ENCODE data around the gene KAZN.

- no peak for TF ChIP-seq REST (IDR thresholded peaks at IDR 0.05; ENCODE audit: low read depth)
- TF ChIP-seq CEBPB (IDR thresholded peaks at IDR 0.05): no peak
- TF ChIP-seq EGR1 (IDR thresholded peaks at IDR 0.05): no peak
- no peak for TF ChIP-seq EP300 (IDR thresholded peaks at IDR 0.05; ENCODE audit: borderline replicate concordance)
- no peak for TF ChIP-seq YY1 (IDR thresholded peaks at IDR 0.05; ENCODE audit: low read depth)
- no peak for TF ChIP-seq RAD21 (IDR thresholded peaks at IDR 0.05; ENCODE audit: low read depth)
- TF ChIP-seq ZBTB7A (IDR thresholded peaks at IDR 0.05; ENCODE audit: low read depth): no peak
These were observed 509.4 kb downstream of the KAZN start for GRCh38 chr1:15107911-15108310.
